Prostate gland (tissue), 2 donors: ENCODE data around the gene UGT1A10.

Experiments used
- POLR2A ChIP-seq: fragments of 450-650 bp; IDR thresholded peaks from one replicate; pipeline ENCODE4 v1.6.1; 2016; ENCODE audit warnings: antibody characterized with exemption, mild to moderate bottlenecking
- TF ChIP-seq, protein P1 (sequence below), 4 experiments: fragments of 200-600 bp in 2 of 4; fragments of 450-650 bp in 2 of 4; sonication (generic) in 2 of 4; IDR thresholded peaks; 1 replicate in 3 of 4; 2 replicates in 1 of 4; pipeline ENCODE4 v1.5.1; 2016 to 2019; ENCODE audit warnings: antibody characterized with exemption in 4 of 4, mild to moderate bottlenecking in 2 of 4, moderate library complexity in 2 of 4

DNA sequence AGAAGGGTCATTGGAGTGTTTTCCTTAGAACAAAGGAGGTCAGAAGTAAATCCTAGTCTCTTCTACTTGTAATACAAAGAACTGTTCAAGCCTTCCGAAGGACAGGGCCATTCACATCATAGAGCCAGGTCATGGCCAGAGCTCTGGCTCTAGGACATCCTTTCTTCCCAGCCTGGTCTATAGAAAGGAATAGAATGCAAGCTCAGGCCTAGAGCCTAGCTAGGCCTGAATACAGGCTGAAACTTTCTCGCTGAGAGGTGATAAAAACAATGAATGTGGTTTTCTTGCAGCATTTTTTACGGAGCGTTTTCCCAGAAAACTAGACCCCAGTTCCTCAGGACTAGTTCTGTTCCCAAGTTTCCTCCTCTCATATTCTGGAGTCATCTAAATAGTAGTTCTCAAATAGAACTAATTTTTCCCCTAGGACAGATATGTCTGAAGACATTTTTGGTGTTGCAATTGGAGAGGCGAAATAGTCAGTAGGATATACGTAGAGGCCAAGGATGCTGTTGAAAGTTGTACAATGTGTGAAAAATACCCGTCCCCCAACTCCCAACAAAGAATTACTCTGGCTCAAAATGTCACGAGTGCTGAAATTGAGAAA is 63.3 kb downstream of the UGT1A10 start:
- TF ChIP-seq, protein P1, sequence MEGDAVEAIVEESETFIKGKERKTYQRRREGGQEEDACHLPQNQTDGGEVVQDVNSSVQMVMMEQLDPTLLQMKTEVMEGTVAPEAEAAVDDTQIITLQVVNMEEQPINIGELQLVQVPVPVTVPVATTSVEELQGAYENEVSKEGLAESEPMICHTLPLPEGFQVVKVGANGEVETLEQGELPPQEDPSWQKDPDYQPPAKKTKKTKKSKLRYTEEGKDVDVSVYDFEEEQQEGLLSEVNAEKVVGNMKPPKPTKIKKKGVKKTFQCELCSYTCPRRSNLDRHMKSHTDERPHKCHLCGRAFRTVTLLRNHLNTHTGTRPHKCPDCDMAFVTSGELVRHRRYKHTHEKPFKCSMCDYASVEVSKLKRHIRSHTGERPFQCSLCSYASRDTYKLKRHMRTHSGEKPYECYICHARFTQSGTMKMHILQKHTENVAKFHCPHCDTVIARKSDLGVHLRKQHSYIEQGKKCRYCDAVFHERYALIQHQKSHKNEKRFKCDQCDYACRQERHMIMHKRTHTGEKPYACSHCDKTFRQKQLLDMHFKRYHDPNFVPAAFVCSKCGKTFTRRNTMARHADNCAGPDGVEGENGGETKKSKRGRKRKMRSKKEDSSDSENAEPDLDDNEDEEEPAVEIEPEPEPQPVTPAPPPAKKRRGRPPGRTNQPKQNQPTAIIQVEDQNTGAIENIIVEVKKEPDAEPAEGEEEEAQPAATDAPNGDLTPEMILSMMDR (IDR thresholded peaks at IDR 0.05), result no peak
- TF ChIP-seq POLR2A, result no peak
